SU-DHL-6 (cell line): ENCODE measurements around the gene TCP11.

Source experiments
- CTCF ChIP-seq: fragments of 200-600 bp; sonication (generic); IDR thresholded peaks from one replicate; pipeline ENCODE4 v1.5.1; 2017; ENCODE audit warnings: antibody characterized with exemption, mild to moderate bottlenecking, low read length, moderate library complexity; ENCODE audit not compliant: insufficient read depth, poor library complexity, severe bottlenecking
- EZH2phosphoT487 ChIP-seq: fragments of 200-600 bp; sonication (generic), shearing (Covaris generic); conservative IDR thresholded peaks from 2 replicates; pipeline ENCODE4 v1.6.1; 2018; ENCODE audit warnings: mild to moderate bottlenecking, antibody characterized with exemption, low read length, moderate library complexity, mixed read lengths

DNA sequence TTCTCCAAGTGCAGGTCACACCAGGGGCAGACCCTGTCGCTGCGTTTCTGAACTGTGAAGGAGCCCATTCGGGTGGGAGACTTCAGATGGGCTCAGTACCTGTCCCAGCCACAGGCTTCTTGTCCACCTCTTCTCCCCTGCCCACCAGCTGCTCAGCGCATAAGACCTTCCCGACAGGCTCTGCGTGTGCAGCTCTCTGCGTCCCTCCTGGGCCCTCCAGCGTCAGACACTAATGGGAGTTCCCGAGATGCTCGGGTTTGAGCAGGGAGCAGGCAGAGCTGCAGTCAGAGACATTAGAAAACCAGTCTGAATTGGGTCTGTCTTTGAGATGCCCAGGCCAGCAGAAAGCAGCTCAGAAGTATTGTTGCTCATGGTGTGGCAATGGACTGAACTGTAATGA is 50.4 kb downstream of the TCP11 start:
- TF ChIP-seq CTCF = no peak
- TF ChIP-seq EZH2phosphoT487 = no peak
